NCI-H1092 (cell line): ENCODE results near the gene CDH9.

ENCODE experiments used
- DNase-seq: peaks from one replicate; lab custom pipeline; 2025; lab: John Stamatoyannopoulos, UW

Gene CDH9

GRCh38 chr5:27038476-27038875, at the start of gene CDH9:
TSS of gene CDH9 (minus strand) at chr5:27038586. CDS start at chr5:26988333, 50,253 bp downstream.
- no peak for DNase-seq

- DNase-seq: no peak
These were observed 49.4 kb upstream of the CDH9 start for GRCh38 chr5:27087747-27088146.

- no peak for DNase-seq
These were observed 45.3 kb upstream of the CDH9 start for GRCh38 chr5:27083449-27084415.

GRCh38 chr5:27080147-27080546, 41.8 kb upstream of the CDH9 start:
- no peak for DNase-seq

- no peak for DNase-seq
These were observed 24.1 kb upstream of the CDH9 start for GRCh38 chr5:27062451-27062850.

- no peak for DNase-seq
These were observed 10.1 kb upstream of the CDH9 start for GRCh38 chr5:27048510-27048909.

GRCh38 chr5:27041372-27041771, 3.0 kb upstream of the CDH9 start:
- DNase-seq: no peak

- no peak for DNase-seq
These were observed 3.8 kb downstream of the CDH9 start for GRCh38 chr5:27034565-27034964.

GRCh38 chr5:27026801-27027200, 11.6 kb downstream of the CDH9 start:
- DNase-seq: no peak

GRCh38 chr5:27026063-27026462, 12.3 kb downstream of the CDH9 start:
- DNase-seq: no peak

GRCh38 chr5:27021471-27021870, 16.9 kb downstream of the CDH9 start:
- DNase-seq: no peak

GRCh38 chr5:27020973-27021372, 17.4 kb downstream of the CDH9 start:
- DNase-seq: no peak

GRCh38 chr5:27015758-27016157, 22.6 kb downstream of the CDH9 start:
- DNase-seq: peak; percentile 27

GRCh38 chr5:27011274-27011673, 27.1 kb downstream of the CDH9 start:
- no peak for DNase-seq

GRCh38 chr5:27010646-27011045, 27.7 kb downstream of the CDH9 start:
- no peak for DNase-seq

GRCh38 chr5:27009540-27009915, 28.9 kb downstream of the CDH9 start:
- no peak for DNase-seq

GRCh38 chr5:27008604-27009539, 29.5 kb downstream of the CDH9 start:
- no peak for DNase-seq

- DNase-seq: no peak
These were observed 31.3 kb downstream of the CDH9 start for GRCh38 chr5:27007121-27007520.

- no peak for DNase-seq
These were observed 51.4 kb downstream of the CDH9 start for GRCh38 chr5:26986985-26987384.

GRCh38 chr5:26981750-26982149, 56.6 kb downstream of the CDH9 start:
- DNase-seq: no peak

- DNase-seq: no peak
These were observed 79.1 kb downstream of the CDH9 start for GRCh38 chr5:26959290-26959689.

- no peak for DNase-seq
These were observed 83.2 kb downstream of the CDH9 start for GRCh38 chr5:26955161-26955560.

GRCh38 chr5:26948921-26949320, 89.5 kb downstream of the CDH9 start:
- no peak for DNase-seq
